SK-N-SH (cell line): ENCODE data around the gene MPPED2.

Experiments
- CTCF ChIP-seq: fragments of 200-600 bp; sonication (generic); IDR thresholded peaks from 2 replicates; pipeline ENCODE4 v1.6.1; 2017; ENCODE audit warnings: antibody characterized with exemption, mild to moderate bottlenecking, moderate library complexity
- EZH2phosphoT487 ChIP-seq: fragments of 200-600 bp; sonication (generic); IDR thresholded peaks from 2 replicates; pipeline ENCODE4 v1.6.1; 2017; ENCODE audit warnings: low read depth, mixed run types, mild to moderate bottlenecking, antibody characterized with exemption, moderate library complexity, borderline replicate concordance
- FOXJ3 ChIP-seq: sonication (generic); formaldehyde crosslinking; IDR thresholded peaks from 2 replicates; pipeline ENCODE4 v1.5.1; 2020; ENCODE audit warnings: mild to moderate bottlenecking, missing genetic modification reagents
- FOXM1 ChIP-seq: IDR thresholded peaks from 2 replicates; pipeline ENCODE4 v1.4.0; 2012; ENCODE audit warnings: low read depth, mild to moderate bottlenecking
- GABPA ChIP-seq: IDR thresholded peaks from 2 replicates; pipeline ENCODE4 v1.4.0; 2012; ENCODE audit warnings: low read depth, mild to moderate bottlenecking
- MAX ChIP-seq: IDR thresholded peaks from 2 replicates; pipeline ENCODE4 v1.4.0; 2012; ENCODE audit warnings: low read depth
- MXI1 ChIP-seq: IDR thresholded peaks from 2 replicates; pipeline ENCODE4 v1.6.1; 2012; ENCODE audit warnings: mild to moderate bottlenecking, low read depth, low read length, improper control_type of control experiment
- POLR2AphosphoS5 ChIP-seq: IDR thresholded peaks from 2 replicates; pipeline ENCODE4 v1.6.1; 2012; ENCODE audit warnings: low read depth, low read length
- RAD21 ChIP-seq: IDR thresholded peaks from 2 replicates; pipeline ENCODE4 v1.6.1; 2012; ENCODE audit warnings: mild to moderate bottlenecking, low read length
- RCOR1 ChIP-seq: fragments of 150-350 bp; IDR thresholded peaks from 2 replicates; pipeline ENCODE4 v1.6.1; 2017; ENCODE audit warnings: antibody characterized with exemption, low read length
- REST ChIP-seq: IDR thresholded peaks from 2 replicates; pipeline ENCODE4 v1.6.1; 2012; ENCODE audit warnings: mild to moderate bottlenecking, low read depth, low read length, moderate library complexity
- RXRA ChIP-seq: IDR thresholded peaks from 2 replicates; pipeline ENCODE4 v1.4.0; 2012; ENCODE audit warnings: low read depth, mild to moderate bottlenecking, borderline replicate concordance
- YY1 ChIP-seq: IDR thresholded peaks from 2 replicates; pipeline ENCODE4 v1.4.0; 2012; ENCODE audit warnings: low read depth, mild to moderate bottlenecking

GRCh38 chr11:30435488-30435887 lies 150.7 kb downstream of the MPPED2 start:
- TF ChIP-seq FOXJ3, result no peak
- no peak for TF ChIP-seq RCOR1
- no peak for TF ChIP-seq YY1
- TF ChIP-seq MAX, result no peak
- no peak for TF ChIP-seq POLR2AphosphoS5
- no peak for TF ChIP-seq MXI1
- TF ChIP-seq CTCF, result no peak
- TF ChIP-seq RXRA, result no peak
- TF ChIP-seq REST, result no peak
- no peak for TF ChIP-seq EZH2phosphoT487
- TF ChIP-seq GABPA, result no peak
- TF ChIP-seq RAD21, result no peak
- TF ChIP-seq FOXM1, result no peak
